ENCODE data around the gene GRAMD4.

GRAMD4 gene

GRCh38 chr22:46574993-46575910 is 44.9 kb upstream of the GRAMD4 start:
- peaks cover 41% of the 10 kb centered on the region for H3K4me1 Mint-ChIP-seq
- H3K36me3 Mint-ChIP-seq (ENCODE audit: low read depth), result no peaks in the 10 kb centered on the region
- H3K27me3 Mint-ChIP-seq (ENCODE audit: low read depth, poor library complexity), result peaks cover 26% of the 10 kb centered on the region
- H3K9me3 Mint-ChIP-seq, result peaks cover 12% of the 10 kb centered on the region
- peak overlapping the region; percentile 86 for H3K4me3 Mint-ChIP-seq
- H3K27ac Mint-ChIP-seq, result no peak overlapping the region
- no peak for TF ChIP-seq CTCF (IDR thresholded peaks at IDR 0.05)
- no peak for DNase-seq

- H3K27ac Mint-ChIP-seq, result no peak overlapping the region
- H3K4me3 Mint-ChIP-seq, result peak overlapping the region; percentile 86
- no peak for DNase-seq
- H3K9me3 Mint-ChIP-seq, result peaks cover 12% of the 10 kb centered on the region
- no peaks in the 10 kb centered on the region for H3K36me3 Mint-ChIP-seq (ENCODE audit: low read depth)
- H3K4me1 Mint-ChIP-seq, result peaks cover 46% of the 10 kb centered on the region
- peaks cover 26% of the 10 kb centered on the region for H3K27me3 Mint-ChIP-seq (ENCODE audit: low read depth, poor library complexity)
- no peak for TF ChIP-seq CTCF (IDR thresholded peaks at IDR 0.05)
These were observed 44.2 kb upstream of the GRAMD4 start for GRCh38 chr22:46575911-46576555.

- H3K4me1 Mint-ChIP-seq, result peaks cover 50% of the 10 kb centered on the region
- no peak for TF ChIP-seq CTCF (IDR thresholded peaks at IDR 0.05)
- peak; percentile 75 for DNase-seq
- peaks cover 6% of the 10 kb centered on the region for H3K9me3 Mint-ChIP-seq
- no peaks in the 10 kb centered on the region for H3K36me3 Mint-ChIP-seq (ENCODE audit: low read depth)
- peak overlapping the region; percentile 86 for H3K4me3 Mint-ChIP-seq
- H3K27ac Mint-ChIP-seq, result no peak overlapping the region
- peaks cover 24% of the 10 kb centered on the region for H3K27me3 Mint-ChIP-seq (ENCODE audit: low read depth, poor library complexity)
These were observed 43.4 kb upstream of the GRAMD4 start for GRCh38 chr22:46576556-46577367.

GRCh38 chr22:46577368-46578249 is 42.6 kb upstream of the GRAMD4 start:
- H3K27ac Mint-ChIP-seq, result no peak overlapping the region
- no peak for TF ChIP-seq CTCF (IDR thresholded peaks at IDR 0.05)
- H3K27me3 Mint-ChIP-seq (ENCODE audit: low read depth, poor library complexity), result peaks cover 19% of the 10 kb centered on the region
- H3K9me3 Mint-ChIP-seq, result no peaks in the 10 kb centered on the region
- no peaks in the 10 kb centered on the region for H3K36me3 Mint-ChIP-seq (ENCODE audit: low read depth)
- no peak for DNase-seq
- peaks cover 50% of the 10 kb centered on the region for H3K4me1 Mint-ChIP-seq
- peak overlapping the region; percentile 88 for H3K4me3 Mint-ChIP-seq

GRCh38 chr22:46578251-46578823 is 41.8 kb upstream of the GRAMD4 start:
- H3K27me3 Mint-ChIP-seq (ENCODE audit: low read depth, poor library complexity), result peaks cover 25% of the 10 kb centered on the region
- H3K4me1 Mint-ChIP-seq, result peaks cover 50% of the 10 kb centered on the region
- no peak for TF ChIP-seq CTCF (IDR thresholded peaks at IDR 0.05)
- no peak for DNase-seq
- no peak overlapping the region for H3K27ac Mint-ChIP-seq
- no peaks in the 10 kb centered on the region for H3K36me3 Mint-ChIP-seq (ENCODE audit: low read depth)
- H3K4me3 Mint-ChIP-seq, result peak overlapping the region; percentile 88
- no peaks in the 10 kb centered on the region for H3K9me3 Mint-ChIP-seq
